Effector memory CD8-positive, alpha-beta T cell (primary cell): ENCODE data around the gene METRN.

ENCODE experiments used
- ATAC-seq: fragments of 150-1000 bp; cut with Tn5 transposase; replicated peaks from 2 replicates; pipeline ENCODE4 v1.10.0; 2021; ENCODE audit warnings: mild to moderate bottlenecking, moderate library complexity
- DNase-seq, 3 experiments: peaks; one replicate each; pipeline ENCODE4 v3.0.0; 2021
- H3K27ac Mint-ChIP-seq, 2 donors: one replicate each; pipeline ENCODE4 v1.8.0; 2022; ENCODE audit warnings: mild to moderate bottlenecking in 2 of 2, mixed read lengths in 2 of 2, moderate library complexity in 2 of 2
- H3K27me3 Mint-ChIP-seq, 2 donors: one replicate each; pipeline ENCODE4 v1.8.0; 2022; ENCODE audit warnings: mixed read lengths in 2 of 2
- H3K36me3 Mint-ChIP-seq: one replicate; pipeline ENCODE4 v1.8.0; 2022; ENCODE audit warnings: mild to moderate bottlenecking, moderate library complexity, mixed read lengths; ENCODE audit not compliant: insufficient read depth
- H3K4me1 Mint-ChIP-seq, 2 donors: one replicate each; pipeline ENCODE4 v1.8.0; 2022; ENCODE audit warnings: low read depth in 2 of 2, mixed read lengths in 2 of 2
- H3K4me3 Mint-ChIP-seq, 2 donors: one replicate each; pipeline ENCODE4 v1.8.0; 2022; ENCODE audit warnings: mild to moderate bottlenecking in 2 of 2, mixed read lengths in 2 of 2, moderate library complexity in 2 of 2
- H3K9me3 Mint-ChIP-seq, 2 donors: one replicate each; pipeline ENCODE4 v1.8.0; 2022; ENCODE audit warnings: mixed read lengths in 2 of 2

The METRN gene

DNA sequence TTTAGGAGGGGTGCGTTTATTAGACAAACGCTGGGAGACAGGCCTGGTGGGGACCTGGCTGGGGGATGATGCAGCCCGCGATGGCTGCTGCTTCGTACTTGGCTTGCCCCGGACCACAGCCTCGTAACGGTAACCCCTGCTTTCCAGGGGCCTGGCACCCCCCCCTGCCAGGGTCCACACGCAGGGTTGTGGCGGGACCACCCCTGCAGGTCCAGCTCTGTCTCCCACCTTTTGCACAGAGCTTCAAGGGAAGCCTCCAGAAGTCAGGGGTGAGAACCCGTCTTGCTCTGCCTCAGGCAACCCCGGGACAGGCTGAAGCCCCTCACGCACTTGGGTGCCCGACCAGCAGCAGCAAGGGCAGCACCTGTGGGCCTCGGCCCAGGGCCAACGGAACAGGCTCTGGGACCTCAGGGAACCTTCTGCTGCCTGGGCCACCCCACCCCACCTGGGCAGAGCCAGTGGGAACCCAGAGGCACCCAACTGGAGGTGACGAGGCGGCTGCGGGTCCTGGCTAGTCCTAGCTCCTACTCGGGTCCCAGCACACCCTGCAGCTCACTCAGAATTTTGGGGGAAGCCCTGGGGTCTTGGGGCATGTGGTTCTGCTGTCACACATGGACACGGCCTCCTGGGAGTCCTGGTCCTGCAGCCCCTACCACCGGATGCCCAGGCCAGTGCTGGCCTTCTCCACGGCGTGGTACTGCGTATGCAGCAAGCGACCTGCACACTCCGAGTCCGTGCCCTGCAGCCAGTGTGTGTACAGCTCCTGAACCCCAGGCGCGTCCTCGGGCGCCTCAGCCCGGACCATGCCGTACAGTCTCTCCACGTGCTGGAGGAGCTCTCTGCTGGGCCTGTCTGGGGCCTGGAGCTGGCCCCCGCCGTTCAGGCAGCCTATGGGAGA is 15.1 kb downstream of the METRN start:
- DNase-seq = no peak
- no peak for ATAC-seq
- Mint-ChIP-seq H3K27me3 (no peaks in the 10 kb centered on the region), H3K27ac (no peak overlapping the region), H3K4me3 (peak overlapping the region in 1 of 2 donors; percentile 19), H3K4me1 (peaks cover 0 to 5% of the 10 kb centered on the region in 2 donors), H3K36me3 (peaks cover 37% of the 10 kb centered on the region), H3K9me3 (no peaks in the 10 kb centered on the region)

- ATAC-seq (no peak), DNase-seq (no peak)
- no peak overlapping the region for H3K27ac Mint-ChIP-seq
- H3K4me1 Mint-ChIP-seq = peaks cover 0 to 1% of the 10 kb centered on the region in 2 donors
- no peaks in the 10 kb centered on the region for H3K9me3 Mint-ChIP-seq
- H3K4me3 Mint-ChIP-seq = no peak overlapping the region
- peaks cover 39% of the 10 kb centered on the region for H3K36me3 Mint-ChIP-seq
- H3K27me3 Mint-ChIP-seq = no peaks in the 10 kb centered on the region
Observed at GRCh38 chr16:730666-731509, 16.0 kb downstream of the METRN start.

GRCh38 chr16:732332-732731 is 17.4 kb downstream of the METRN start:
- peak overlapping the region in 1 of 2 donors; percentile 32 for H3K27ac Mint-ChIP-seq
- no peaks in the 10 kb centered on the region for H3K27me3 Mint-ChIP-seq
- DNase-seq (no peak), ATAC-seq (no peak)
- no peaks in the 10 kb centered on the region for H3K9me3 Mint-ChIP-seq
- no peak overlapping the region for H3K4me3 Mint-ChIP-seq
- peaks cover 41% of the 10 kb centered on the region for H3K36me3 Mint-ChIP-seq
- peaks cover 0 to 1% of the 10 kb centered on the region in 2 donors for H3K4me1 Mint-ChIP-seq

DNA sequence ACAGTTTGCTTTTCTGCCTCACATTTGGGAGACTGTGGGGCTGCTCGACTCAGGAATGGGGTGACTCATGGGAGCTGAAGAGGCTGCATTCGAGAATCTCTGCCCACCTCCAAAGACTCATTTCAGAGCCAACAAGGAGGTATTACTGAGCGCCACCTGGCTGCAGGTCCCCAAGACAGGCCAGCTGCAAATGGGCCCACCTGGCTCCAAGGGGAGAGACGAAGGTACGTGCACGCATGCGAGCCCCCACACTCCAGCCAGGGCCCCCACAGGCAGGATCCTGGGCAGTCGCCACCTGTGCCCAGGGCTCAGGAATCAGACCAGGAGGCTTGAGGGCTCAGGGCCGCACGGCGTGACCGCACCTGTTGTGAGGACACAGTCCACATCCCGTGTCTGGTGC is 18.0 kb downstream of the METRN start:
- Mint-ChIP-seq H3K4me3 (no peak overlapping the region), H3K4me1 (peaks cover 0 to 1% of the 10 kb centered on the region in 2 donors), H3K27me3 (no peaks in the 10 kb centered on the region), H3K36me3 (peaks cover 44% of the 10 kb centered on the region), H3K27ac (no peak overlapping the region), H3K9me3 (no peaks in the 10 kb centered on the region)
- ATAC-seq (no peak), DNase-seq (no peak)

DNA sequence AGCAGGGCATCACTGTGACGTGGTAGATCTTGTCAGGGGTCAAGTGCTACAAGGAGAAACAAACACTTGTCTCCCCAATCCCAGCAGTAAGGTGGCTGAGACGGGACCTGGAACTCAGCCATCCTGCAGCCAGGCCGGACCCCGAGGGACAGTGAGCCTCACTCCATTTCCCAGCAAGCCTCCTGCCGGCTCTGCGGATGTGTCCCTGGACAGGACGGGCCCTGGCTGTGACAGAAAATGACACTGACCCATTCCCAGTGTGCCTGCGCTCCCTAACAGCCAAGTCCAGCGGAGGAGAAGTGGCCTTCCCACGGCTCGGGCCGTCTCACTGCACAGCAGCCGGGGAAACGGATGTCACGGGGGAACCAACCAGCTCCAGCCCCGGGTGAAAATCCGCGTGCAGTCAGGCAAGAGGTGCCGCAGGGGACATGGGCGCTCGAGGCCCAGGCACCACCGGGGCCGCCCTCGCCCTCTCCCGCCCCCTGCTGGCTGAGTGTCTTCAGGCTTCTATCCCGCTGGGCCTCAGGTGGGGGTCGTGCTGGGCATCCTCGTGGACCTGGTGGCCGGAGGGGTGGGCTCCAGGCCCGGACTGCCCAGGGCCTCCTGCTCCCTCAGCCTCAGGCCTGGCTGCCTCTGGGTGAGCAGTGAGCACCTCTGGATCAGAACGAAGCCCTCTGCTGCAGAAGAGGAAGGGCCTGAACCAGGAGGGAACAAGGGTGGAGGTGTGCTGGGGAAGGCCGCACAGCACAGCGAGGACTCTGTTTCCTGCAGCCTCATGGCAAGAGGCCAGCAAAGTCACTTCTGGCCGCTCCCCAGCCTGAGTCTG is 18.7 kb downstream of the METRN start:
- Mint-ChIP-seq H3K4me1 (peaks cover 0 to 1% of the 10 kb centered on the region in 2 donors), H3K27ac (no peak overlapping the region), H3K9me3 (no peaks in the 10 kb centered on the region), H3K27me3 (no peaks in the 10 kb centered on the region), H3K36me3 (peaks cover 44% of the 10 kb centered on the region), H3K4me3 (no peak overlapping the region)
- DNase-seq = no peak
- ATAC-seq = no peak

DNA sequence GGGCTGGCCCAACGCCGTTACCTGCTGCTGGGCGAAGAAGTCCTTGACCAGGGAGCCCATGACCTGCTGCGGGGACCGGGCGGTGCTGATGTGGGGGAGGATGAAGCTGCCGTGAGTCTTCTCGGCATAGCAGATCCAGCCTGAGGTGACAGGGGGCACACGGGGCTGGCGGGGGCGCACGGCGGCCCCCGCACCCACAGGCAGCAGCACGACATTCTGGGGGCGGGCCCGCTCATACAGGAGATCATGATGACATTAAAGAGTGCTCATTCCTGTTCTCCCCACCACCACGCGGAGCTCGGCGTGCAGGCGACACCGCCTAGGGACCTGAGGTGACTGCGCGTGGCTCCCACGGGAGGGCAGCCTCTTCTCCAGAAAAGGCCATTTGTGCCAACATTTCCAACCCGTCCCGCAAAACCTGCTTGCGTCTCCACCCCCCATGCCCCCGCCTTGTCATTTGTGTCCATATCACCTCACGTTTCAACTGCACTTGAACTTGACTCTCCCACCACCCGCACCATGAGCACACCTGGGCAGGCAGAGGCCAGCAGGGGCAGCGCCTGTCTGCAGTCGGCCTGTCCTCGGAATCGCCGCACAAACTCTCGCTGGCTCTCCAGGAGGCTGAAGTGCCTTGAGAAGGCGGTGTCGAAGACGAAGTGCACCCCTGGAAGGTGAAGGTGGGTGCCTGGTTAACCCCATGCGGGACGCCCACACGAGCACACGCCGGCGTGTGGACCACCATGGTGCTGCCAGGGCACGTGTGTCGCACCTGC is 19.5 kb downstream of the METRN start:
- Mint-ChIP-seq H3K36me3 (peaks cover 39% of the 10 kb centered on the region), H3K4me3 (no peak overlapping the region), H3K27ac (no peak overlapping the region), H3K9me3 (no peaks in the 10 kb centered on the region), H3K4me1 (peaks cover 0 to 1% of the 10 kb centered on the region in 2 donors), H3K27me3 (no peaks in the 10 kb centered on the region)
- no peak for ATAC-seq
- no peak for DNase-seq

- Mint-ChIP-seq H3K27me3 (no peaks in the 10 kb centered on the region), H3K4me1 (peaks cover 0 to 4% of the 10 kb centered on the region in 2 donors), H3K27ac (peak overlapping the region in 1 of 2 donors; percentile 44), H3K36me3 (peaks cover 34% of the 10 kb centered on the region), H3K4me3 (no peak overlapping the region), H3K9me3 (no peaks in the 10 kb centered on the region)
- ATAC-seq (no peak), DNase-seq (no peak)
Observed at GRCh38 chr16:734981-735881, 20.3 kb downstream of the METRN start.

DNA sequence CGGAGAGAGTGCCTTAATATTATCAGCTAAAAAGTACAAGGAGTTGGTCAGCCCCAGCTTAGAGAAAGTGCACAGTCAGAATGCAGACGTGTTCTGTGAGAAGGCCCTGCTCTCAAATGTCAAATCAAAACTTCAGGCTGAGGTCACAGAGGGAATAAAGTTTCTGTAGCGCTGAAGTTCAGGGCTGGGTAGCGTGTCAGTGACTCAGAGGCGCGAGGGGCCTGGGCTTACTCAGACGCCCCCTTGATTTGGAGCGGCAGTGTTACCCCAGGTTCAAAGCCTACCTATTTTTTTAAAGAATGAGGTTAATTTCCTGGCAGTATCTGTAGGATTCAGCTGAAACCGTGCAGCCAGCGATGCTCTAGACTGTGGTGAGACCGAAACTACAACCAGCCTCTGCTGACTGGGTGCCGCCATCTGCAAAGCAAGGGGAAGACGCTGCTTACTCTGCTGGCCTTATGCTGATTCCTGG is 21.1 kb downstream of the METRN start:
- Mint-ChIP-seq H3K27ac (no peak overlapping the region), H3K36me3 (peaks cover 35% of the 10 kb centered on the region)

GRCh38 chr16:736936-737481 is 22.1 kb downstream of the METRN start:
- peaks cover 41% of the 10 kb centered on the region for H3K36me3 Mint-ChIP-seq
- no peak overlapping the region for H3K4me3 Mint-ChIP-seq
- H3K4me1 Mint-ChIP-seq = peaks cover 0 to 4% of the 10 kb centered on the region in 2 donors
- H3K27me3 Mint-ChIP-seq = no peaks in the 10 kb centered on the region
- ATAC-seq = no peak
- no peak overlapping the region for H3K27ac Mint-ChIP-seq
- H3K9me3 Mint-ChIP-seq = no peaks in the 10 kb centered on the region
- DNase-seq = no peak

More for the DNA sequence above, 21.1 kb downstream of the METRN start:
- DNase-seq = no peak
- no peaks in the 10 kb centered on the region for H3K27me3 Mint-ChIP-seq
- no peak overlapping the region for H3K4me3 Mint-ChIP-seq
- H3K4me1 Mint-ChIP-seq = peaks cover 0 to 4% of the 10 kb centered on the region in 2 donors
- H3K9me3 Mint-ChIP-seq = no peaks in the 10 kb centered on the region
- no peak for ATAC-seq

DNA sequence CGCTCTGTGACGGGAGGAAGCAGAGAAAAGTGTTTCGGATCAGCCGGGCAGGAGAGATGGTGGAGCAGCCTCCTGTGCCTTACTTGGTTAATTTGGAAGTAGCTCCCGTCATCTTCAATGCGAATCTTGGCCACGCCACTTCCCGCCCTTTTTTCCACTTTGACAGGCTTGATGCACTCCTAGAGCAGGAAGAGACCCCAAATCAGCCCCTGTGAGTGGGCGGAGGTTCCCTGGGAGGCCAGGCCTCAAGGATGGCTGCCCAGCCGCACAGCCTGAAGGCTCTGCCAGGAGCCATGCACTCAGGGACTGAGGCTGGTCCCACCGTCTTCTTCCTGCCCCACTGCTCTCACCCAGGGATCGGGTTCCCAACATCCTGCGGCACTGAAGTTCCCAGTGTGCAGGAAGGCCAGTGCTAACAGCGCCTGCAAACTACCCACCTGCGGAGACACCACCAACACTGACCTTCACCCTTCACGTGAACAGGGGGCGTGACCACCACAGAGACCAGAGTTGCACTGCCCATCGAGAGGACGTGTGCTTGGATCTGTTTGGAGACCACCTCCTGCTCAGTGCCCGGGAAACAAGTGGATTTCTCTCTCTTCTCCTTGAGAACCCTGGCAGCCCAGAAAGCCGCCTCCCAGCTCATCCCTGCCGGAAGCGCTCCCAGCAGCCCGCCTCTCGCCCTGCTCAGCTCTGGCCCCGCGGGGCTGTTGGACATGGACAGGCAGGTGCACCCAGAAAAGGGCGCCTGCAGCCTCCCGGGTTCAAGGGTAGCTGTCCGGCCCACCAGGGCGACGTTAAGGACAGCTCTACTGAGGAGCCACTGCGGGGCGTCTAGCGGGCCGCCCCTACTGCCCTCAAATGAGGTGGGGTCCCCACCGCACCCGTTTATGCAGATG is 24.9 kb downstream of the METRN start:
- Mint-ChIP-seq H3K4me3 (peak overlapping the region; percentile 73 to 76), H3K9me3 (no peaks in the 10 kb centered on the region), H3K4me1 (peaks cover 0 to 3% of the 10 kb centered on the region in 2 donors), H3K27ac (peak overlapping the region; percentile 51 to 56), H3K27me3 (no peaks in the 10 kb centered on the region), H3K36me3 (peaks cover 30% of the 10 kb centered on the region)
- DNase-seq = no peak
- no peak for ATAC-seq

- H3K4me3 Mint-ChIP-seq = peak overlapping the region; percentile 73 to 76
- peaks cover 27% of the 10 kb centered on the region for H3K36me3 Mint-ChIP-seq
- no peaks in the 10 kb centered on the region for H3K9me3 Mint-ChIP-seq
- H3K27ac Mint-ChIP-seq = peak overlapping the region; percentile 46 to 51
- no peaks in the 10 kb centered on the region for H3K27me3 Mint-ChIP-seq
- ATAC-seq = peak; percentile 14
- no peak for DNase-seq
- H3K4me1 Mint-ChIP-seq = peaks cover 0 to 3% of the 10 kb centered on the region in 2 donors
Observed at GRCh38 chr16:740459-740763, 25.5 kb downstream of the METRN start.
